Calu3 (cell line): ENCODE results near the gene FMN1. TPM values are rescaled to one million over a fixed set of nuclear protein-coding genes. Genes with fewer than 3 reads are reported as not detected.

Experiments used
- BruUV-seq: library from RNA; stranded (reverse); fragments of 400-500 nt; replicated peaks from 2 replicates; lab custom pipeline; 2021; lab: Mats Ljungman, UMichigan
- CTCF ChIA-PET: fragments of 300-600 bp; sonication (Branson Sonifier 250); formaldehyde crosslinking; loops from one replicate; lab custom pipeline; 2022; ENCODE audit warnings: antibody characterized with exemption; lab: Charles Lee
- DNase-seq: peaks from one replicate; pipeline ENCODE4 v3.0.0; 2022
- H3K27ac Mint-ChIP-seq: one replicate; pipeline ENCODE4 v1.8.0; 2022; ENCODE audit warnings: mixed read lengths; ENCODE audit not compliant: unreplicated experiment
- H3K27me3 Mint-ChIP-seq: one replicate; pipeline ENCODE4 v1.8.0; 2022; ENCODE audit warnings: mixed read lengths; ENCODE audit not compliant: unreplicated experiment
- H3K36me3 Mint-ChIP-seq: one replicate; pipeline ENCODE4 v1.8.0; 2022; ENCODE audit warnings: mild to moderate bottlenecking, moderate library complexity, mixed read lengths; ENCODE audit not compliant: insufficient read depth, unreplicated experiment
- H3K4me1 Mint-ChIP-seq: one replicate; pipeline ENCODE4 v1.8.0; 2022; ENCODE audit warnings: mild to moderate bottlenecking, low read depth, mixed read lengths; ENCODE audit not compliant: unreplicated experiment
- H3K4me3 Mint-ChIP-seq: one replicate; pipeline ENCODE4 v1.8.0; 2022; ENCODE audit warnings: mild to moderate bottlenecking, low read depth, moderate library complexity, mixed read lengths; ENCODE audit not compliant: unreplicated experiment
- H3K9me3 Mint-ChIP-seq: one replicate; pipeline ENCODE4 v1.8.0; 2022; ENCODE audit warnings: low read depth, mixed read lengths; ENCODE audit not compliant: unreplicated experiment
- intact Hi-C: fragments of 100-400 bp; cut with micrococcal nuclease; formaldehyde crosslinking; loops from one replicate; pipeline ENCODE4 v1.10.0; 2022; ENCODE audit not compliant: unreplicated experiment
- total RNA-seq: library from RNA; stranded (reverse); gene quantifications from 2 replicates; pipeline ENCODE4 v1.2.3, GENCODE V29; 2022
- TF ChIP-seq, protein P1 (sequence below): fragments of 200-600 bp; IDR thresholded peaks from one replicate; pipeline ENCODE4 v1.8.0; 2022; ENCODE audit warnings: antibody characterized with exemption; ENCODE audit not compliant: unreplicated experiment

Gene FMN1
- total RNA-seq, 1 experiment from 2014 or later = 7.1 TPM

- TF ChIP-seq, protein P1, sequence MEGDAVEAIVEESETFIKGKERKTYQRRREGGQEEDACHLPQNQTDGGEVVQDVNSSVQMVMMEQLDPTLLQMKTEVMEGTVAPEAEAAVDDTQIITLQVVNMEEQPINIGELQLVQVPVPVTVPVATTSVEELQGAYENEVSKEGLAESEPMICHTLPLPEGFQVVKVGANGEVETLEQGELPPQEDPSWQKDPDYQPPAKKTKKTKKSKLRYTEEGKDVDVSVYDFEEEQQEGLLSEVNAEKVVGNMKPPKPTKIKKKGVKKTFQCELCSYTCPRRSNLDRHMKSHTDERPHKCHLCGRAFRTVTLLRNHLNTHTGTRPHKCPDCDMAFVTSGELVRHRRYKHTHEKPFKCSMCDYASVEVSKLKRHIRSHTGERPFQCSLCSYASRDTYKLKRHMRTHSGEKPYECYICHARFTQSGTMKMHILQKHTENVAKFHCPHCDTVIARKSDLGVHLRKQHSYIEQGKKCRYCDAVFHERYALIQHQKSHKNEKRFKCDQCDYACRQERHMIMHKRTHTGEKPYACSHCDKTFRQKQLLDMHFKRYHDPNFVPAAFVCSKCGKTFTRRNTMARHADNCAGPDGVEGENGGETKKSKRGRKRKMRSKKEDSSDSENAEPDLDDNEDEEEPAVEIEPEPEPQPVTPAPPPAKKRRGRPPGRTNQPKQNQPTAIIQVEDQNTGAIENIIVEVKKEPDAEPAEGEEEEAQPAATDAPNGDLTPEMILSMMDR = no peak
- H3K36me3 Mint-ChIP-seq = no peaks in the 10 kb centered on the region
- H3K4me1 Mint-ChIP-seq = no peaks in the 10 kb centered on the region
- no peaks in the 10 kb centered on the region for H3K9me3 Mint-ChIP-seq
- no peak overlapping the region for H3K4me3 Mint-ChIP-seq
- H3K27ac Mint-ChIP-seq = no peak overlapping the region
- no TSS peak for BruUV-seq
- no peaks in the 10 kb centered on the region for H3K27me3 Mint-ChIP-seq
- no peak for DNase-seq
- CTCF ChIA-PET = no interaction called here
- intact Hi-C loops = no loop called here
Observed at GRCh38 chr15:33154351-33155166, 40.0 kb downstream of the FMN1 start.

DNA sequence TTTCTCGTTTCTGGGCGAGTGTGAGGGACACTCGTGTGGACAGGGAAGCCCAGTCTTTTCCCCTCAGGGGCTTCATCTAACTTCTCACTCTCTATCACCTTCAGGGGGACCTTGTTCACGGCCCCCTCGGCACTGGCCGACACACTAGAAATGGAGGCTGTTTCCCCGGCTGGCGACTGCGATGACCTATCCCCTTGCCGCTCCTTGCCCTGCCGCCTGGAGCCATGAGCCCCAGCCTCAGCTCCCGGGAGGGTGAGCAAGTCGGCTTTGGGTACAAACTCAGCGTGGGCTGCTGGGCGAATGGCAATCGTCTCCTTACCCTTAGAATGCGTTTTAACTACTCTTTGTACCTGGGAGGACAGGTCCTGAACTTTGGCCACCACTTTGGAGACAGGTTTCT lies 41.0 kb downstream of the FMN1 start:
- Mint-ChIP-seq H3K9me3 (no peaks in the 10 kb centered on the region), H3K27ac (no peak overlapping the region), H3K36me3 (peaks cover 2% of the 10 kb centered on the region), H3K4me1 (no peaks in the 10 kb centered on the region), H3K27me3 (no peaks in the 10 kb centered on the region), H3K4me3 (no peak overlapping the region)
- TF ChIP-seq, protein P1 = no peak
- intact Hi-C loops = no loop called here
- BruUV-seq = no TSS peak
- DNase-seq = no peak
- CTCF ChIA-PET = no interaction called here

DNA sequence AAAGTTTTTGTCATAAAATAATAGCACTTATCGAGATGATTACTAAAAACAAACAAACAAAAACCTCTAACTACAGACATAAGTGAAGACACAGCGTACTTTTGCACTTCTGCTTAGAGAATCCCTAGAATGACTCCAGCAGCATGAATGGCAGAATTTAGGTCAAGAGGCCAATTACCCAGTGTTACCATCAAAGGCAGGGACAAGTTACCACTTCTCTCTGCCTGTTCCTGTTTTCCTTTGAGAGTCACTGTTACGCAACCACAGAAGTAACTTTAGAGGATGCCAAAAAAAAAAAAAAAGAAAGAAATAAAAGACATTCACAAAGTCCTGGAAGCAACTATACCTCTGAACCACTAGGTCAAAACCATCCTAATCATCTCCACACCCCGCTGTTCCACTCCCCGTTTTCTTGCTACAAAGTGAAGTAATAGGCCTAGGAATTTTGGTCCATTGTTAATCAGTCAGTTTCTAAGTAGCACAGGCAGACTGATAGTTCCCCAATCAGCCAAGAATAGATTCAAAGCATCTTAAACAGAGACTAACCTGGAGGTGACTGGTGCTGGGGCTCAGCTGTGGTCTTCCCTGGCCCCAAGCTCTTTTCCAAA lies 41.9 kb downstream of the FMN1 start:
- no peaks in the 10 kb centered on the region for H3K27me3 Mint-ChIP-seq
- CTCF ChIA-PET = no interaction called here
- no TSS peak for BruUV-seq
- H3K4me1 Mint-ChIP-seq = no peaks in the 10 kb centered on the region
- no peak overlapping the region for H3K27ac Mint-ChIP-seq
- no peaks in the 10 kb centered on the region for H3K9me3 Mint-ChIP-seq
- no peak overlapping the region for H3K4me3 Mint-ChIP-seq
- intact Hi-C loops = no loop called here
- H3K36me3 Mint-ChIP-seq = peaks cover 5% of the 10 kb centered on the region
- DNase-seq = no peak
- TF ChIP-seq, protein P1 = no peak

GRCh38 chr15:33150971-33151370 lies 43.5 kb downstream of the FMN1 start:
- CTCF ChIA-PET = interaction anchor here (0.6 kb wide), 1 partner anchor 18 kb away, joined by 4 read pairs; no protein-coding TSS in a partner anchor
- Mint-ChIP-seq H3K9me3 (no peaks in the 10 kb centered on the region), H3K27me3 (no peaks in the 10 kb centered on the region), H3K4me1 (no peaks in the 10 kb centered on the region), H3K27ac (no peak overlapping the region), H3K4me3 (no peak overlapping the region), H3K36me3 (peaks cover 5% of the 10 kb centered on the region)
- intact Hi-C loops = no loop called here
- no TSS peak for BruUV-seq
- DNase-seq = no peak
- TF ChIP-seq, protein P1 = no peak
